KMS-11 (cell line): ENCODE measurements around the gene ADAMTS2.

ENCODE experiments used
- H2AFZ ChIP-seq: fragments of 200-600 bp; sonication (generic); 2 replicates; pipeline ENCODE4 v1.6.1; 2016; ENCODE audit warnings: antibody characterized with exemption, mixed run types, low read depth
- H3K27ac ChIP-seq: fragments of 200-600 bp; sonication (generic); 2 replicates; pipeline ENCODE4 v1.6.1; 2016; ENCODE audit warnings: mild to moderate bottlenecking, mixed run types
- H3K27me3 ChIP-seq: fragments of 200-600 bp; sonication (generic); 2 replicates; pipeline ENCODE4 v1.6.1; 2017; ENCODE audit warnings: mild to moderate bottlenecking, low read depth, mixed run types, moderate library complexity; ENCODE audit not compliant: insufficient read depth
- H3K36me3 ChIP-seq: fragments of 200-600 bp; sonication (generic); 2 replicates; pipeline ENCODE4 v1.6.1; 2017; ENCODE audit warnings: mild to moderate bottlenecking, mixed run types; ENCODE audit not compliant: insufficient read depth
- H3K4me1 ChIP-seq: fragments of 200-600 bp; sonication (generic); 2 replicates; pipeline ENCODE4 v1.6.1; 2016; ENCODE audit warnings: mild to moderate bottlenecking, low read depth, mixed run types; ENCODE audit not compliant: poor library complexity, severe bottlenecking
- H3K4me2 ChIP-seq: fragments of 200-600 bp; sonication (generic); 2 replicates; pipeline ENCODE4 v1.7.0; 2016; ENCODE audit warnings: mild to moderate bottlenecking, mixed run types
- H3K4me3 ChIP-seq: fragments of 200-600 bp; sonication (generic); IDR thresholded peaks from 2 replicates; pipeline ENCODE4 v1.6.1; 2017; ENCODE audit warnings: low read depth, low read length, mixed read lengths; ENCODE audit not compliant: insufficient read depth
- H3K79me2 ChIP-seq: fragments of 200-600 bp; sonication (generic); 2 replicates; pipeline ENCODE4 v1.6.1; 2016; ENCODE audit warnings: low read depth, mixed run types; ENCODE audit not compliant: insufficient read depth
- H3K9ac ChIP-seq: fragments of 200-600 bp; sonication (generic); 2 replicates; pipeline ENCODE4 v1.6.1; 2016; ENCODE audit warnings: mild to moderate bottlenecking, mixed run types
- H4K20me1 ChIP-seq: fragments of 200-600 bp; sonication (generic); 2 replicates; pipeline ENCODE4 v1.6.1; 2016; ENCODE audit warnings: mild to moderate bottlenecking, mixed run types; ENCODE audit not compliant: insufficient read depth
- TF ChIP-seq, protein P1 (sequence below): fragments of 200-600 bp; sonication (generic); conservative IDR thresholded peaks from 2 replicates; pipeline ENCODE4 v1.6.1; 2017; ENCODE audit warnings: low read depth, mild to moderate bottlenecking, antibody characterized with exemption, low read length, moderate library complexity, mixed read lengths

The ADAMTS2 gene

DNA sequence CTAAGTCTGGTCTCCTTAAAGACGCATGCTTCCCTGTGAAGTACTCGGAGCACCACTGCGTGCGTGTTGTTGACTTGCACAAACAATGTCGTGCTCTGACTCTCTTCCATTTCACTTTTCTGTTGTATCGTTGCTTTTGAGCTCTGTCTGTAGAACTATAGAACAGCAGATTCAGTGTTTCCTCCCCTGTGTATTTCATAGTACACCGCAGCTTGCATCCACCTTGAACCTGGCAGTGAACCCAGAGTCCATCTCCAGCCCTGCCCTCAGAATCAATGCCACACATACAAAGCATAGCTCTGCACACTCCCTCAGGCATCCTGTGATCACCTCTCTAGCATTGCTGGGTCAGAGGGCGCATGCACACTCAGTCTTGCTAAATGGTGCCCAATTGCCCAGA lies 37.2 kb upstream of the ADAMTS2 start:
- TF ChIP-seq, protein P1, sequence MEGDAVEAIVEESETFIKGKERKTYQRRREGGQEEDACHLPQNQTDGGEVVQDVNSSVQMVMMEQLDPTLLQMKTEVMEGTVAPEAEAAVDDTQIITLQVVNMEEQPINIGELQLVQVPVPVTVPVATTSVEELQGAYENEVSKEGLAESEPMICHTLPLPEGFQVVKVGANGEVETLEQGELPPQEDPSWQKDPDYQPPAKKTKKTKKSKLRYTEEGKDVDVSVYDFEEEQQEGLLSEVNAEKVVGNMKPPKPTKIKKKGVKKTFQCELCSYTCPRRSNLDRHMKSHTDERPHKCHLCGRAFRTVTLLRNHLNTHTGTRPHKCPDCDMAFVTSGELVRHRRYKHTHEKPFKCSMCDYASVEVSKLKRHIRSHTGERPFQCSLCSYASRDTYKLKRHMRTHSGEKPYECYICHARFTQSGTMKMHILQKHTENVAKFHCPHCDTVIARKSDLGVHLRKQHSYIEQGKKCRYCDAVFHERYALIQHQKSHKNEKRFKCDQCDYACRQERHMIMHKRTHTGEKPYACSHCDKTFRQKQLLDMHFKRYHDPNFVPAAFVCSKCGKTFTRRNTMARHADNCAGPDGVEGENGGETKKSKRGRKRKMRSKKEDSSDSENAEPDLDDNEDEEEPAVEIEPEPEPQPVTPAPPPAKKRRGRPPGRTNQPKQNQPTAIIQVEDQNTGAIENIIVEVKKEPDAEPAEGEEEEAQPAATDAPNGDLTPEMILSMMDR: no peak
- no peaks in the 10 kb centered on the region for H3K4me1 ChIP-seq
- H3K79me2 ChIP-seq: no peaks in the 10 kb centered on the region
- H3K36me3 ChIP-seq: no peaks in the 10 kb centered on the region
- no peak overlapping the region for H2AFZ ChIP-seq
- H3K27ac ChIP-seq: no peak overlapping the region
- H3K9ac ChIP-seq: no peak overlapping the region
- no peak overlapping the region for H3K4me3 ChIP-seq
- no peak overlapping the region for H3K4me2 ChIP-seq
- H4K20me1 ChIP-seq: no peaks in the 10 kb centered on the region
- H3K27me3 ChIP-seq: no peaks in the 10 kb centered on the region

DNA sequence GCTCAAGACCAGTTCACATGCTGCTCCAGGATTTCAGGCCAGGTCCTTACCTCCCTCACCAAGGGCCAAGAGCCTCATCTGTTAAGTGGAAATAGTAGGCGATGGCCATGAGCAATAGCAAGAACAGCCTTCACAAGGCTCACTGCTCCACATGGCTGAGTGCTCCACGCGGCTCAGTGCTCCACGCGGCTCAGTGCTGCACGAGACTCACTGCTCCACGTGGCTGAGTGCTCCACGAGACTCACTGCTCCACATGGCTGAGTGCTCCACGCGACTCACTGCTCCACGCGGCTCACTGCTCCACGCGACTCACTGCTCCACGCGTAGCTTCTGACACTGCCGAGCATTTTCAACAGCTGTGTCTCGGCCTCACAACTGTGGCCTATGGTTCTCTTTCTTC lies 36.4 kb upstream of the ADAMTS2 start:
- TF ChIP-seq, protein P1: no peak
- Histone ChIP-seq H4K20me1 (no peaks in the 10 kb centered on the region), H3K9ac (no peak overlapping the region), H3K4me3 (no peak overlapping the region), H3K4me1 (no peaks in the 10 kb centered on the region), H3K27me3 (no peaks in the 10 kb centered on the region), H2AFZ (no peak overlapping the region), H3K4me2 (no peak overlapping the region), H3K36me3 (no peaks in the 10 kb centered on the region), H3K79me2 (no peaks in the 10 kb centered on the region), H3K27ac (no peak overlapping the region)

DNA sequence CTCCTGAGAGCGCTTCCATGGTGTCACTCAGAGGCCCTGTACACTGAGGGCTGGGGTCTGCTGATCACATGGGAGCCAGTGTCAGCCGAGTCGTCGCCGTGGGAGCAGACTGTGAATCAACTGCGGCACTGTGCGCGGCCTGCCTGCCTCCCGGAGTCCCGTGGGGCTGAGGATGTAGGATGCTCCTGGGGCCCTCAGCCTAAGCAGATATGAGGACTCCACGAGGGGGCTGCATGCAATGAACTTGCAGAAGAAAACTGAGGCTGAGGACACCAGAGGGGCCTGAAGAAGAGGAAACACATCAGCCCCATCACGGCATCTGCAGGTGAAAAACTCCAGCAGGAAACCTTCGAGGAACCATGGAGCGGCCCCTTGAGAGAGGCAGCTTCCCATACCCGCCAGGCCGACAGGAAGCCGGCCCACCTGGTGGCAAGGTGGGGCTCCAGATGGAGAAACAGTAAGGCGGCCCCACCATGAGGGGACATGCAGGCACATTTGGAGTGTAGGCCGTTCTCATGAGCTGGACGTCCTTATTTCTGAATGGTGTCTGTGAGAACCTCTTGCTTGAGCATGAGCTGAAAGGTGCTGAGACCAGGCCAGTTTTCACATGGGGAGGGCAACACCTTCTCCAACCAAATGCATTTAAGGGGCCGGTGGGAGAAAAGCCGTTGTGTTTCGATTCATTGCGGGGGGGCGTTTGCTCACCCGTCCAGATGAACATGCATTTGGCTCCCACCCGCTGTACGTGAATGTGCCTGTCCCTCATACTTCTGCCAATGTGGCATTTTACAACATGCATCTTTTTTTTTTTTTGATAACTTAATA lies 35.2 kb upstream of the ADAMTS2 start:
- no peaks in the 10 kb centered on the region for H3K79me2 ChIP-seq
- no peak overlapping the region for H3K4me3 ChIP-seq
- no peaks in the 10 kb centered on the region for H4K20me1 ChIP-seq
- no peak overlapping the region for H2AFZ ChIP-seq
- no peak overlapping the region for H3K27ac ChIP-seq
- no peak overlapping the region for H3K4me2 ChIP-seq
- no peak overlapping the region for H3K9ac ChIP-seq
- TF ChIP-seq, protein P1: no peak
- H3K27me3 ChIP-seq: no peaks in the 10 kb centered on the region
- no peaks in the 10 kb centered on the region for H3K36me3 ChIP-seq
- H3K4me1 ChIP-seq: no peaks in the 10 kb centered on the region

DNA sequence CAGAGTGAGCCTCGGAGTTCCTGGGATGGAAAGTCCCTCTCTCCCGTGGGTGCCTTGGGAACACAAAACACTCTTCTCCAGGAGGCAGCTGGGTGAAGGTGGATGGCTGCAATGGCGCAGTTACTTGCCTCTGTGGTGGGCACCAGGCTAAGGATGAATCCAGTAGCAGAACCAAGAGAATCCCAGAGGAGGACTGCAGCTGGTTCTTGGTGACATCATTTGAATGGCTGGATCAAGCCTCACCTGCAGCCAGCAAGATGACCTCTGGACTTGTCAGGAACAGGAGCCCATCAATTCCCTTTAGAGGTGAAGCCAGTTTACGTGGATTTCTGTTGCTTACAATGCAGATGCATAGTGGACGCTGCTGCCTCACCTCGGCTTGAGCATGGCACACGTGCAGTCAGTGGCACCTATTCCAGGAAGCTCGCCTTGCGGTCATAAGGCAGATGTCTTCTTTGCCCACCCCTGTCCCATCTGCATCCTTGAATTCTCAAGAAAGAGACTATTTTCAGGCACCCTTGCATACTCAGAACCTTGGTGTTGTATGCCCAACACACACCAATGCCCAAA lies 34.1 kb upstream of the ADAMTS2 start:
- Histone ChIP-seq H4K20me1 (no peaks in the 10 kb centered on the region), H3K36me3 (no peaks in the 10 kb centered on the region), H3K27ac (no peak overlapping the region), H3K79me2 (no peaks in the 10 kb centered on the region), H2AFZ (no peak overlapping the region), H3K4me2 (no peak overlapping the region), H3K4me1 (no peaks in the 10 kb centered on the region), H3K9ac (no peak overlapping the region), H3K4me3 (no peak overlapping the region), H3K27me3 (no peaks in the 10 kb centered on the region)
- TF ChIP-seq, protein P1: no peak
